ENCODE measurements around the gene EIF4E1B. TPM values are rescaled to one million over a fixed set of nuclear protein-coding genes. Genes with fewer than 3 reads are reported as not detected.
A peak's percentile ranks its signal among the peaks of the same experiment; 100 is the strongest.

EIF4E1B gene
- total RNA-seq, 2 donors from 2014 or later: 1.6 TPM; not detected in 1

DNA sequence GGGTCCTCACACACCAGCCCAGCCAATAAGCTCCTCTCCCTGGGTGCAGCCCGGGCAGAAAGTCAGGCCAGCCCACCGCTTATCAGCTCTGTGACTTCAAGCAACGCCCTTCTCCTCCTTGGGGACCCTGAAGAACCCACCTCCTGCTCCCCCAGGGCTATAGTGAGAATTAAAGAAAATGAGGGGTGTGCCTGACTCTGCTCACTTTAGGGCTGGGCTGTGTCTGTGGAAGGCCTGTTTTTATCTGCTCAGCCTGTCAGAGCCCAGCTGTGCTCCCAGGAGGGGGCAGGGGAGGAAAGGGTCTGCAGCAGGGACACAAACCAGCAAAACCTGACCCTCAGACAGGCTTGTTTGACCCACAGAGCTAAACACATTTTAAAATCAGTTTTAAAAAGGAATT, 24.4 kb upstream of the EIF4E1B start:
- intact Hi-C loops (cut with DNase I): no loop called here
- Histone ChIP-seq H3K27me3 (replicated peaks; ENCODE audit: insufficient read depth) (no peaks in the 10 kb centered on the region), H3K4me1 (replicated peaks) (no peaks in the 10 kb centered on the region), H3K9me3 (no peaks in the 10 kb centered on the region), H3K36me3 (no peaks in the 10 kb centered on the region), H3K27ac (no peak overlapping the region), H3K4me3 (no peak overlapping the region)
- no peak for TF ChIP-seq POLR2AphosphoS5 (IDR thresholded peaks at IDR 0.05)
- TF ChIP-seq, protein P1, sequence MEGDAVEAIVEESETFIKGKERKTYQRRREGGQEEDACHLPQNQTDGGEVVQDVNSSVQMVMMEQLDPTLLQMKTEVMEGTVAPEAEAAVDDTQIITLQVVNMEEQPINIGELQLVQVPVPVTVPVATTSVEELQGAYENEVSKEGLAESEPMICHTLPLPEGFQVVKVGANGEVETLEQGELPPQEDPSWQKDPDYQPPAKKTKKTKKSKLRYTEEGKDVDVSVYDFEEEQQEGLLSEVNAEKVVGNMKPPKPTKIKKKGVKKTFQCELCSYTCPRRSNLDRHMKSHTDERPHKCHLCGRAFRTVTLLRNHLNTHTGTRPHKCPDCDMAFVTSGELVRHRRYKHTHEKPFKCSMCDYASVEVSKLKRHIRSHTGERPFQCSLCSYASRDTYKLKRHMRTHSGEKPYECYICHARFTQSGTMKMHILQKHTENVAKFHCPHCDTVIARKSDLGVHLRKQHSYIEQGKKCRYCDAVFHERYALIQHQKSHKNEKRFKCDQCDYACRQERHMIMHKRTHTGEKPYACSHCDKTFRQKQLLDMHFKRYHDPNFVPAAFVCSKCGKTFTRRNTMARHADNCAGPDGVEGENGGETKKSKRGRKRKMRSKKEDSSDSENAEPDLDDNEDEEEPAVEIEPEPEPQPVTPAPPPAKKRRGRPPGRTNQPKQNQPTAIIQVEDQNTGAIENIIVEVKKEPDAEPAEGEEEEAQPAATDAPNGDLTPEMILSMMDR (IDR thresholded peaks at IDR 0.05): no peak
- no peak for TF ChIP-seq POLR2A (IDR thresholded peaks at IDR 0.05)
- 54% methylated on average over 3 of the region's 3 CpGs for WGBS
- no peak for DNase-seq (ENCODE audit: low spot score)

DNA sequence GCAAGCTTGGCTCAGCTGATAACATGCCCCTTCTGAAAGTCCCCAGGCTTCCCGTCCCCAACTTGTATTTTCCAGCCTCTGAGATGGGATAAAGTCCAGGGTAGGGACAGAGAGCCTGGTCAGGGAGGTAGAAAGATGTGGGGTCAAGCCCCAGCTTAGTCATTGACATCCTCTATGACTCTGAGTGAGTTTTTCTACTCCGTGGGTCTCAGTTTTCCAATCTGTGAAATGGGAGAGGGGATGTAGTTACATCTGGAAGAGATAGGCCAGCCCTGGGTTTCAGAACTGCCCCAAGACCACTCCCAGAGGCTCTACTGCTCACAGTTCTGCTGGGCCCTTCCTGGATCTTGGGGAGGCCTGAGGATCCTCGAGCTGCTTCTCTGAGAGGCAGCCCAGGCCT, 23.6 kb upstream of the EIF4E1B start:
- TF ChIP-seq POLR2A (IDR thresholded peaks at IDR 0.05) (no peak), POLR2AphosphoS5 (IDR thresholded peaks at IDR 0.05) (no peak)
- TF ChIP-seq, protein P1 (IDR thresholded peaks at IDR 0.05): no peak
- no peaks in the 10 kb centered on the region for H3K4me1 ChIP-seq (replicated peaks)
- H3K9me3 ChIP-seq: no peaks in the 10 kb centered on the region
- WGBS: 82% methylated on average over 3 of the region's 3 CpGs
- no peak overlapping the region for H3K27ac ChIP-seq
- no peak for DNase-seq (ENCODE audit: low spot score)
- intact Hi-C loops (cut with DNase I): no loop called here
- no peak overlapping the region for H3K4me3 ChIP-seq
- no peaks in the 10 kb centered on the region for H3K36me3 ChIP-seq
- H3K27me3 ChIP-seq (replicated peaks; ENCODE audit: insufficient read depth): no peaks in the 10 kb centered on the region

DNA sequence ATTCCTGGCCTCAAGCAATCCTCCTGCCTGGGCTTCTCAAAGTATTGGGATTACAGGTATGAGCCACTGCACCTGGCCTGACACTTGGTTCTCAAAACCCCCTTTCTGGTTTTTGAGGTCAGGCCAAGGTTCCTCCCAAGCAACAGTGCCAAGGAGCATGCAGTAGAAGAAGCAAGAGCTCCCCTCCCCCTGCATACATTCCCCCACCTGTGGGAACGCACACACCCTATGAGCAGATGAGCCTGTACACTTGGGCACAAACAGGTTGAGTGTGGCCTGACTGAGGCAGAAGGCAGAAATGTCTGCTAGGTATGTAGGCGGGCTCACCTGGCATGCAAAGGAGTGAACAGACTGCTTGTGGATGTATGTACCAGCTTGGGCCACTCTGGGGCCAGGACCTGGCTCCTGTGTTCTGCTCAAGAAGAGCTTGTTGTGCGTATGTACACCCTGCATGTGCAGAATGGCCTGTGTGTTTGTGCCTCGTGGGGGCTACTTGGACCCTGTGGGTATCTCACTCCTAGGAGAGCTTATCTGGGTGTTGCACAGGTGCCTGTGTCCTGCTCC, 22.3 kb upstream of the EIF4E1B start:
- Histone ChIP-seq H3K36me3 (no peaks in the 10 kb centered on the region), H3K4me1 (replicated peaks) (no peaks in the 10 kb centered on the region), H3K9me3 (no peaks in the 10 kb centered on the region), H3K27me3 (replicated peaks; ENCODE audit: insufficient read depth) (no peaks in the 10 kb centered on the region), H3K4me3 (no peak overlapping the region), H3K27ac (no peak overlapping the region)
- DNase-seq (ENCODE audit: low spot score): no peak
- intact Hi-C loops (cut with DNase I): no loop called here
- 90% methylated on average over 4 of the region's 4 CpGs for WGBS
- no peak for TF ChIP-seq POLR2AphosphoS5 (IDR thresholded peaks at IDR 0.05)
- TF ChIP-seq, protein P1 (IDR thresholded peaks at IDR 0.05): no peak
- no peak for TF ChIP-seq POLR2A (IDR thresholded peaks at IDR 0.05)

DNA sequence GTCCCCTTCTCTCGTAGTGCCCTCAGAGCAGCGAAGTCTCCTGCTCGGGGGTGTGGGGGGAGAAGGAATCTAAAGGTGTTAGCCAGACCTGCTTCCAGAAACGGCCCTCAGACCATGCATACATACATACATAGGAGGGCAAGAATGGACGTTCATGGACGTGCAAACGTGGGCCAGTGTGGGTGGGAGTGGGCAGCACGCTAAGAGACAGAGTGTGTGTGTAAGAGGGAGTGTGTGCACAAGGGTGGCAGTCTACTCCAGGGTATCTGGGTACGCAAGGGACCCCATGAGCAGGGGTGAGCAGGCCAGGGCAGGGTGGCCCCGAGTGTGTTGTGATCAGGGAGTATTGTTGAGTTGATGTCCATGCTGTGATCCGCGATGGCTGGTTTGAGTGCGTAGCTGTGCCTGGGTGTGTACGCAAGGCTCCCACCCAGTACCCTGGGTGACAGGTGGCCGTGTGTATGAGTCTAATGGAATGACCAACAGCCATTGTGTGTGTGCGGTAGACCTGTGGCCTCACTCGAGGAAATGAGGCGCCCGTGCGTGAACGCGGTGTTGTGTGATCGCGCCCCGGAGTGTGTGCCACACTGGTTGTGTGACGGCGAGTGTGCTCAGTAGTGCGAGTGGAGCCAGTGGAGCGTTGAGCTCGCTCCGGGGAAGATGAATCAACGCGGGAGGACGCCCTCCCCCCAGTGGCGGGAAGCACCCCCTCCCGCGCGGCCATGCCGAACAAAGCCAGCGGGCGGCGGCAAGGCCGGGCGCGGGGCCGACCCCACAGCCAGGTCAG, 21.3 kb upstream of the EIF4E1B start:
- Histone ChIP-seq H3K4me1 (replicated peaks) (no peaks in the 10 kb centered on the region), H3K9me3 (no peaks in the 10 kb centered on the region), H3K4me3 (peak overlapping the region; percentile 37 to 55), H3K36me3 (no peaks in the 10 kb centered on the region), H3K27me3 (replicated peaks; ENCODE audit: insufficient read depth) (no peaks in the 10 kb centered on the region), H3K27ac (no peak overlapping the region)
- no peak for DNase-seq (ENCODE audit: low spot score)
- intact Hi-C loops (cut with DNase I): no loop called here
- TF ChIP-seq POLR2A (IDR thresholded peaks at IDR 0.05) (no peak), POLR2AphosphoS5 (IDR thresholded peaks at IDR 0.05) (no peak)
- TF ChIP-seq, protein P1 (IDR thresholded peaks at IDR 0.05): no peak
- whole genome bisulfite sequencing: 45% methylated on average over 27 of the region's 46 CpGs
